Hepatic stellate cell (primary cell): ENCODE measurements around the gene CLEC2L.
"Not testable (repeated sequence)": the region's sequence is repeated elsewhere in the genome, so short reads cannot be mapped to it uniquely, and the experiment has no call there.

Experiments
- DNase-seq: peaks from one replicate; pipeline ENCODE4 v3.0.0; 2011; ENCODE audit warnings: low spot score

CLEC2L gene

GRCh38 chr7:139523968-139524815, 707 bp downstream of the CLEC2L start:
- no peak for DNase-seq

GRCh38 chr7:139525239-139525638, 1.8 kb downstream of the CLEC2L start:
- no peak for DNase-seq

- no peak for DNase-seq
Observed at GRCh38 chr7:139525750-139526149, 2.3 kb downstream of the CLEC2L start.

GRCh38 chr7:139526578-139527544, 3.4 kb downstream of the CLEC2L start:
- DNase-seq: peak; percentile 72

GRCh38 chr7:139531094-139531493, 7.6 kb downstream of the CLEC2L start:
- DNase-seq: no peak

GRCh38 chr7:139532636-139533155, 9.2 kb downstream of the CLEC2L start:
- DNase-seq: no peak

GRCh38 chr7:139534096-139534495, 10.6 kb downstream of the CLEC2L start:
- no peak for DNase-seq

GRCh38 chr7:139534966-139535651, 11.6 kb downstream of the CLEC2L start:
- DNase-seq: no peak

- no peak for DNase-seq
Observed at GRCh38 chr7:139536152-139536551, 12.7 kb downstream of the CLEC2L start.

GRCh38 chr7:139538881-139539635, 15.6 kb downstream of the CLEC2L start:
- DNase-seq: no peak

- no peak for DNase-seq
Observed at GRCh38 chr7:139540203-139540602, 16.7 kb downstream of the CLEC2L start.

- no peak for DNase-seq
Observed at GRCh38 chr7:139541600-139542307, 18.3 kb downstream of the CLEC2L start.

- no peak for DNase-seq
Observed at GRCh38 chr7:139542308-139543151, 19.0 kb downstream of the CLEC2L start.

- DNase-seq: no peak
Observed at GRCh38 chr7:139543801-139544603, 20.5 kb downstream of the CLEC2L start.

- no peak for DNase-seq
Observed at GRCh38 chr7:139544645-139545044, 21.2 kb downstream of the CLEC2L start.

GRCh38 chr7:139548302-139549028, 25.0 kb downstream of the CLEC2L start:
- DNase-seq: no peak

- not testable (repeated sequence) for DNase-seq
Observed at GRCh38 chr7:139553991-139554700, 30.7 kb downstream of the CLEC2L start.
